Measurements from ENCODE around the gene UBE2E2.

The UBE2E2 gene

DNA sequence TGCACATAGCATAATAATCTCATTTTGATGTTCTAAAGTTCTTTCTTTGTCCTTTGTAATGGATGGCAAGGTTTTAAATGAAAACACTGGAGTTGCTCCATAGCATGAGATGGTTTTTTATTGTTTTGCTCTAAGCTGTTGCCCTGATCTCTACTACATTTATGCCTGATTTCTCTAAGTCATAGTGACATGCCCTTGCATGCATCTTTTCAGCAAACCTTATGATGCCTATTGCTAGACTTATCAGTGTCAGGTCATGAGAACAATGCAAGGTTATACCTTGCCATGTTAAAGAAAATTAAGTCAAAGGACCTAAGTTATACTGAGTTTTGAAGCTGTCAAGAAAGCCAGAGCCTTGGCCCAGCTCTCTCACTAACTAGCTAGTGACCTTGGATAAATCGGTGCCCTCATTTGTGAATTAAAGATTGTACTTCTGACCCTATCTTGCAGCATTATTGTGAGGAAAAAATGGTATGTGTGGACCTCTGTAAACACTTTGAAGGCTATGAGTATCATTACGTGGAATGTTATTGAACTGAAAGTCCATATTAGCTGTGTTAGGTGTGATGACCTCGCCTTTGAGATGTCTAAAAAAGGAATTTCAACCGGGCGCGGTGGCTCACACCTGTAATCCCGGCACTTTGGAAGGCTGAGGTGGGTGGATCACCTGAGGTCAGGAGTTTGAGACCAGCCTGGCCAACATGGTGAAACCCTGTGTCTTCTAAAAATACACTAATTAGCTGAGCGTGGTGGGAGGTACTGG is 346.2 kb downstream of the UBE2E2 start:
- DNase-seq, result no peak

DNA sequence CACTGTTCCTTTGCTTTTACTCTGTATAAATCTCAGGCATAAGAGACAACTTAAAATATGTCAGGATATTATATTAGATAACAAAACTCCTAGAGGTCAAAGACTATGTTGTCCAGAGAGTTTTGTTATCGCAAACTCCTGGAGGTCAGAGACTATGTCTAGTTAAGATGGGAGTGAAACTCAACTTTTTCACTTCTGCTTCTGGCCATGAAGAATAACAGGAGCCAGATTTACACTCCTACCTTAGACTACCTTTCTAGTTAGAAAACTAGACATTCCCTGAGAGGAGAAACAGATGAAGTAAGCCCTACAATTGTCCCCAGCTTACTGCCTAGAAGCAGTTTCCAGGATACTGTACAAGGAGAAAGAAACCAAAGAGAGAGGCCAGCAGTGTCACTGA is 347.3 kb downstream of the UBE2E2 start:
- no peak for DNase-seq

DNA sequence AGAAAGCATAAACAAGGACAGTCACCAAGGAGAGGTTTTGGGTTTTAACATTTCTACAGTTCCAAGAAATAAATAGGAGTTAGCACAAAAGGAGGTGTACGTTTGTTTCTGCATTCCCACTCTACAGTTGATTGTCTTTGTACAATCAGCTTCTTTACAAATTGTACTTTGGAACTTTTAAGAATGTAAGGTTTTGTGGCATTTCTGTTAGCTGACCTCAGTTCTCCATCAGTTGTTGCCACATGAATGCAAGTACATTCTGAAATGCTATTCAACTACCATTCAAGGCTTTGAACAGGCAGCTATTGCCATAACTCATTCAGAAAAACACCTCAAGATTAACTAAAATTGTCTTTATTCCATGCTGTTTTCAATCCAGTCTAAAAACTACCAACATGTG is 349.4 kb downstream of the UBE2E2 start:
- no peak for DNase-seq

DNA sequence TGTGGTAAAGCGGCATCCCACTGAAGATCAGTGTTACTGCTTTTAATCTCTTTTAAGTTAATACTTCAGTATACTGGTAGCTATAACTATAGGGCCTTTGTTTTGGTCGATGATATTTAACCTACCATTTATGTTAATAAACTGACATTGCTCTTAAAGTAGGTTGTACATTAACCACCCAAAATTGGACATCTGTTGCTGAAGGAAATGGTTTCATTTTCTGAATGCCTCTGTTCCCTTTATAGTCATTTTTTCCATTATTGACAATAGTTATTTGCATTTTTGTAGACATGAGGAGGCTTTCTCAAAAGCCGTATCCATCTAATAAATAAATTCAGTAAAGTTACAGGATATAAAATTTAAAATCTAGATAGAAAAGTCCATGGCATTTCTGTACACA is 350.2 kb downstream of the UBE2E2 start:
- DNase-seq, result no peak

DNA sequence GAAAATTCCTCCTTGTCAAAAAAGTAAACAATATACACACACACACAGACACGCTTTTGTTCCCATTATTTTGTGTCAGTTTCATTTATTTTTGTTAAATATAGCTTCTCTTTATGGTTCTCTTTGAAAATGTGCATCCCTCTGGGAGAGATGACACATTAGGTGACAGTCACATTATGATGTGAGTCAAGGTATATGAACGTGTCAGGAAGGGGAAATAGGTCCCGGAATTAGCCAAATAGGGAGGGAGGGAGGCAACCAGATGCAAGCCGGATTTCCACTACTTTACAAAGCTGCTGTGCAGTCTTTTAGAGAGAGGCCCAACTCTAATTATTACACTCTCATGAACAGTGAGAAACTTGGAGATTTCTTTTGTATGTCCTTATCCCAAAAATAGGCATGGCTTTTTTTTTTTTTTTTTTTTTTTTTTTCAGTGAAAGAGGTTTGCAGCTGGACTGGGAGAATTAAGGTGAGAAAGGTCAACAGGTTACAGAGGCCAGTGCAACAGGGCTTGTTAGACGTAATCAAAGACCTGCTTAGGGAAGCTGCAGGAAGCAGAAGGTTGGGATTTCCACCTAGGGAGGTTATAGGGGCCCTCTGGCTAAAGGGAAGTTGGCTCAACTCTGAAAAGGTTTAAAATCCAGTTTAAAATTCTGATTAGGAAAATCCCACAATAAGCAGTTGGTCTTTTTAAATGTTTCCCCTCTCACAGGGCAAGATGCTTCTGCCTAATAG is 362.1 kb downstream of the UBE2E2 start:
- no peak for DNase-seq

DNA sequence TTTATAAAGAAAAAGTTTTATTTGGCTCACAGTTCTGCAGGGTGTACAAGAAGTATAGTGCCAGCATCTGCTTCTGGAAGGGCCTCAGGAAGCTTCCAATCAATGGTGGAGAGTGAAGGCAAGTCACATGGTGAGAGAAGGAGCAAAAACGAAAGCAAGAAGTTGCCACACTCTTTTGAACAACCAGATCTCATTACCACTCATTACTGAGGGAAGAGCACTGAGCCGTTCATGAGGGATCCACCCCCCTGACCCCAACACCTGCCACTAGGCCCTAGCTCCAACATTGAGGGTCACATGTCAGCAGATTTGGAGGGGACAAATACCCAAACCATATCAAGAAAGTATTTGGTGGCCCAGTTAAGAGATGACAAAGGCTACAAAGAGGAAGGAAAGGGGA is 363.4 kb downstream of the UBE2E2 start:
- no peak for DNase-seq

DNA sequence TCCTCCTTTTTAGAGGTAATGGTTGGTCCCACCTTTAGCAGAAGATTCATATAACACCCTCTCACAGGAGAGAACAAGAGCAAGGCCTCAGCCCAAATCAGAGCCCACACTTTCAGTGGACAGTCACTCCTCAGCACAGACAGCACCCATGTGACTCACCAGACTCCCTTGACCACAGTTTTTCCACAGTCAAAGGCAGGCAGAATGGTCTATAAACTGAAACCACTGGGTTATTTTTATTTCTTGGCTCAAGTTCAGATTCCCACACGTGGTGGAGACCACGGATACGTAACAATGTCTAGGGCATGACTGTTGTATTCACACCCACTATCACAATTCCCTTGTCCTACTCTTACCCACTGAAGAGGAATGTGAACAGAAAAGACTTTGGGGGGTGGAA is 364.8 kb downstream of the UBE2E2 start:
- no peak for DNase-seq

DNA sequence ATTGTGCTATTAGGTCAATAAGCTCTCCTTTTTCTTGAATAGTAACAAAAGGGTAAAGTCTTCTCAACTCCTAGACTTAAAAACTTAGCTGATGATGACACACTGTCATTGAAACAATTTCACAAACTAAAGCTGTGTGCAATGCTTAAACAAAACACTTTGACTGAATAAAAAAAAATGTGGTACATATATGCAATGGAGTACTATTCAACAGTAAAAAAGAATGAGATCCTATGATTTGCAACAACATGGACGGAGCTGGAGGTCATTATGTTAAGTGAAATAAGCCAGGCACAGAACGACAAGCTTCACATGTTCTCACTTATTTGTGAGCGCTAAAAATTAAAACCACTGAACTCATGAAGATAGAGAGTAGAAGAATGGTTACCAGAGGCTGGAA is 370.7 kb downstream of the UBE2E2 start:
- no peak for DNase-seq

DNA sequence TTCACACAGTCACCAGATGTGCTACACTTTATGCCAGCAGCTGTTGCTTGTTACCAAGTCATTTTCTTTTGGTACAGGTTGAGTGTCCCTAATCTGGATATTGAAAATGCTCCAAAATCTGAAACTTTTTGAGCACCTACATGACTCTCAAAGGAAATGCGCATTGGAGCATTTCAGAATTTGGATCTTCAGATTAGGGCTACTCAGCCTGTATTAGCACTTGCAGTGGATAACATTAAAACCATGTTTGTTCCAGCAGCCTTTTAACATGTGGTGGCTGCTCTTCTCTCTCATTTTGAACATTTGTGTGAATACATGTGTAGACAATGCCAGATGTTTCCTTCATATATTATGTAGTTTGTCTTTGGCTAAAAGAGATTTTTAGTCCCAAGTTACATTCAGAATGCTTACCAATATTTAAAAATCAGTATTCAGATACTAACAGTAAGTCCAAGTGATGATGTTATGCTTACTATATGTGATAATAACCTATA is 371.7 kb downstream of the UBE2E2 start:
- no peak for DNase-seq

DNA sequence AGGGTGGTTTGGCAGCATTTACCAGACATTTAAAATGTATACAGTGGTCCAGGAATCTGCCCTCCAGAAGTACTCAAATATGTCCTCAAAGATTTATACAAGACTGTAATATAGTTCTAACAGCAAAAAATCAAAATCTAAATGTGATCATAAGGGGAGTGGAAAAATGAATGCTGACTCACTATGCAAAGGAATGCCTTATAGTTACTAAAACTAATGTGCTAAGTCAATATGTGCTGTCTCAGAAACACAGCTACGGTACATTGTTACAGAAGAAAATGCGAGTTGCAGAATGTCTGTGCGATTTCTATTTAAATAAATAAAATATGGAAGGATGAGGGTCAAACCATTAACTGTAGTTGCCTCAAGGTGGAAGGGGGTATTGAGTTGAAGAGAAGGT is 372.6 kb downstream of the UBE2E2 start:
- no peak for DNase-seq

DNA sequence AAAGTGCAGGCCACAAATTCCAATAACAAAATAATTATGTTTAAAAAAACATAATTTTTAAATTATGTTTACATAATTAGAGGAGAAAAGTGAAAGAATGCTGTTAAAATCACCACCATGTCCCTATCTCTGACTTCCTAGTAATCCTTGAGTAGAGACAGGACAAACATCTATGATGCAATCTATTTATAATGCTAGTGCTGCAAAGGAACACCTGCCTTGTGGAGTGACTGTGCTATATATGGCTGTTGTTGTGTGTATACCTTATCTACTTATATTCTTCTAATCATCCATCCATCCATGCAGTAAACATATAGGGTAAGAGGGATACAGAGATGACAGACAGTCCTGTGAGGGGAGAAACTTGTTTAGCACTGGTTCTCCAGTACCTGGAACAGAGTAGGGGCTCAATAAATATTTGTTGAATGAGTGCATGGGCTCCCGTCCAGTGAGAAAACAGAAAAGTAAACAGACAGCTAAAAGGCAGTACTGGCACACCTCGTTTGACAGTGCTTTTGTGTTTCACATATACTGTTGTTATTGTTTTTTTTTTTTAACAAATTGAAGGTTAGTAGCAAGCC is 373.3 kb downstream of the UBE2E2 start:
- DNase-seq, result no peak

DNA sequence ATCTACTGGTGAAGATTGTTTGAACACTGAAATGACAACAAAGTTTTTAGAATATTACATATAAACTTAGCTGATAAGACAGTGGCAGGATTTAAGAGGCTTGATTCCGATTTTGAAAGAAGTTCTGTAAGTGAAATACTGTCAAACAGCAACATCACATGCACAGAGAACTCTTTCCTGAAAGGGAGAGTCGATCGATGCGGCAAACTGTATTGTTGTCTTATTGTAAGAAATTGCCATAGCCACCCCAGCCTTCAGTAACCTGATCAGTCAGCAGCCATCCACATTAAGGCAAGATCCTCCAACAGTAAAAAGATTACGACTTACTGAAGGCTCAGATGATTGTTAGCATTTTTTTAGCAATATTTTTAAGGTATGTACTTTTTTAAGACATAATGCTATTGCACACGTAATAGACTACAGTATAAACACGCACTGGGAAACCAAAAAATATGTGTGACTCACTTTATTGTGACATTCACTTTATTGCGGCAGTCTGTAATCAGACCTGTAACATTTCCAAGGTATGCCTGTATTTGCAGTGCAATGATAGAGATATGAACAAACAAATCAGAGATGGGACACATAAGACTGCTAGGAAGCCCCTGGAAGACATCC is 377.1 kb downstream of the UBE2E2 start:
- no peak for DNase-seq

DNA sequence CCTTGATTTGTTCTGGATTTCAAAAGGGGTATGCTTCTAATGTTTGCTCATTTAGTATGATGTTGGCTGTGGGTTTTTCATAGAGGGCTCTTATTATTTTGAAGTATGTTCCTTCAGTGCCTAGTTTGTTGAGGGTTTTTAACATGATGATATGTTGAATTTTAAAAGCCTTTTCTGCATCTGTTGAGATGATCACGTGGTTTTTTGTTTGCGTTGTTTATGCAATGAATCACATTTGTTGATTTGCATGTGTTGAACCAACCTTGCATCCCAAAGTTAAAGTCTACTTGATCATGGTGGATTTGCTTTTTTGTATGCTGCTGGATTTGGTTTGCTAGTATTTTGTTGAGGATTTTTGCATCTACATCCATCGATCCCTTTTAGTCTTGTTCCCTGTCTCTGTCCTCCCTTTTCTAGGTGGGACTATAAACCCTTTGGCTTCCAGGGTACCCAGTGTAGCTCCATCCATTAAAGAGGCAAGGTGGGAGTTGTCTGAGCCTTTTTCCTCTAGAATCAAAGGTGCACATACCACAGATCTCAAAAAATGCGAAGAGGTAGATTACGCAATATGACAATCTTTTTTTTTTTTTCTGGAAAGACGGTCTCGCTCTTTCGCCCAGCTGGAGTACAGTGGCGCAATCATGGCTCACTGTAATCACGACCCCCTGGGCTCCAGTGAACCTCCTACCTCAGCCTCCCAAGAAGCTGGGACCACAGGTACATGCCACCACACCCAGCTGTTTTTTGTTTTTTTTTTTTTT is 381.0 kb downstream of the UBE2E2 start:
- no peak for DNase-seq

DNA sequence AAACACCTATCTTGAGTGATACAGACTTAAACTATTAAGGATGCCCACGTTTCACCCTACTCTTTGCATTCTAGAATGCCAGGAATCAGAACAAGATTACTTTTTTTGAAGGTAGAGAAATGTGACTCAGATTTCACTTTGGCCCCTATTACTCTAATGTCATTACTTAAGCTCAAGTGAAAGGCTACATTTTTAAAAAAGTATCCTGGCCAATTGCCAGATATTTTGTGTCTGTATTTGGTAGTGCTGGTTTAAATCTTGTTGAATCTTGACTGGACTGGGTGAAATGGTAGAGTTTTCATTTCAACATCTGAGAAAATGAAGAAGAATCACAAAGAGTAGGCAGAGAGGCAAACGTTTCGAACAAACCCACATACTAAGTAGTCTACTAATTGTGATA is 384.4 kb downstream of the UBE2E2 start:
- no peak for DNase-seq

DNA sequence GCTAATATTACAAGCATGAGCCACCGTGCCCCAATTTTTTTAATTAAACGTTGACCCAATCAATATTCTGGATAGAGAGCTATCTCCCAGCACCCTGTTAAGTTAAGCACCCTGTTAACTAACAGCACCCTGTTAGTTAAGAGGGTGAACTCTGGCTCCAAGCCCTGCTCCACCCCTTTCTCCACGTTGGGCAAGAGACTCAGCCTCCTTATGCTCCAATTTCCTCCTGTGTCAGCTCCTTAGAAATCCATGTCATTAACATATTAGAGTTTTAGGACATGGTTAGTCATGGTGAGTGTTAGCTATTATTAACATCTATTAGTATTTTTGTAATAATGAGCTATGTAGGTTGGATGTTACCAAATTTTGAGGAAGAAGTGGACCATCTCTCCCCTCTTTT is 385.4 kb downstream of the UBE2E2 start:
- no peak for DNase-seq

DNA sequence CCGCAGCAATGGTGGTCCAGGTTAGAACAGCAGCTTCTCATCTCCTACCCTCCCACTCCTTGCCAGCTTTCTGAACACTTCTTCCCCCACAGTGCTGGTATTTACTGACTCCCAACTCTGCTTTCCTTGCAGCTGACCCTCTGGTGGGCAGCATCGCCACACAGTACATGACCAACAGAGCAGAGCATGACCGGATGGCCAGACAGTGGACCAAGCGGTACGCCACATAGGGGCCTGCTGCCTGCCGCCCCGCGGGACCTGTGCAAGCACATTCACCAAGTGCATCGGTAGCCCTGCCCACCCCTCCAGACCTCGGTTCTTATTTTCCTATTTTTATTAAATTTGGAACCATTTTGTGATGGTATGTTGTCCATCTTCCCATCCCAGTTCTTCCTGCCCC is 386.5 kb downstream of the UBE2E2 start:
- DNase-seq, result no peak

DNA sequence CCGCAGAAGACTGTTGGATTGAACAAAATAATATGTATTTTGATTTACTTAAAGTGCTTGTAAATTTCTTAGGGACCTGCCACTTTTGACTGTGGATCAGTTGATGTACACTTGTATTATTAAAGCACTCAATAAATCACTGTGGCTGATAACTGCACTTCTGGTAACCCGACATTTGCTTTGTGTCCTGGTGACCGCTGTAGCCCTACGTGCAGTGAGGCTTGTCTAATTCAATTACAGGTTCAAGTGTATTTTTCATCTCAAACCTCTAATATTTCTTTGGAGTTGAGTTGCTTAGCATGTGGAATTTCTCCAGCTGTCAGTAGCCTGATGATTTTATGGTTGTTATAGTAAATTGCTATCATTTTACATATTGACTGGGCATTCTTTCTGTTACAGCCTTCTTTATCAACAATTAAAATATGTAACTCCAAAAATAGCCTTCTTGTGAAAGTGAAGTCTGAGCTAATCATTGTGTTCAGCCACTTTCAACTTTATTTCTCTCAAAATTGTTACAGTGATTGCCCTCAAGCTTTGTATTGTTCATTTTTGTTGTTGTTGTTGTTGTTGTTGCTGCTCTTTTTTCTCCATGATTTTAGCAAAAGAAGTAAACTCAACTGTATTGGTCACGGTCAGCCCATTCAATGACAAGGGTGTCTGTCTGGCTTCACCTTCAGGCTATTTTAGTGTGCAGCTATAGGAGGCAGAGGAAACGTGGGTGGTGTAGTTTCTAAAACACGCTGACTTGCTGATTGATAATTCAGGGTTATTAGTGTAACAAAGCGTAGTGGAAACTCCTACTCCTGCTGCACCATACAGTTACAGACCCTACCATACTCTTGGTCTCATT is 387.5 kb downstream of the UBE2E2 start:
- no peak for DNase-seq

DNA sequence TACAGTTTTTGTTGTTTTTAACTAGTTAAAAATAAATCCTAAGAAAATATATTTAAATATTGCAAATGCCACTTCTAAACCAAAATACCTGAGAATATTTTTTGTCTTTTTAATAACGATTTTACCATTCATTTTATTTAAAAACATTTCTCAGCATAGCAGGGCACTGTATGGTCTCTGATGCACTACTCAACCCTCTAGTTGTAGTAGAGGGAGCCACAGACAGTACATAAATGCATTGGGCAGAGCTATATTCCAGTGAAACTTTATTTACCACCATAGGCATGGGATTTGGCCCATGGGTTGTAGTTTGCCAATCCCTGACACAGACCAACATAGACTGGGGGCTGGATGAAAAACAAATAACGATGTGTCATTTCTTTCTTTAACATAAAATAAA is 388.2 kb downstream of the UBE2E2 start:
- no peak for DNase-seq

DNA sequence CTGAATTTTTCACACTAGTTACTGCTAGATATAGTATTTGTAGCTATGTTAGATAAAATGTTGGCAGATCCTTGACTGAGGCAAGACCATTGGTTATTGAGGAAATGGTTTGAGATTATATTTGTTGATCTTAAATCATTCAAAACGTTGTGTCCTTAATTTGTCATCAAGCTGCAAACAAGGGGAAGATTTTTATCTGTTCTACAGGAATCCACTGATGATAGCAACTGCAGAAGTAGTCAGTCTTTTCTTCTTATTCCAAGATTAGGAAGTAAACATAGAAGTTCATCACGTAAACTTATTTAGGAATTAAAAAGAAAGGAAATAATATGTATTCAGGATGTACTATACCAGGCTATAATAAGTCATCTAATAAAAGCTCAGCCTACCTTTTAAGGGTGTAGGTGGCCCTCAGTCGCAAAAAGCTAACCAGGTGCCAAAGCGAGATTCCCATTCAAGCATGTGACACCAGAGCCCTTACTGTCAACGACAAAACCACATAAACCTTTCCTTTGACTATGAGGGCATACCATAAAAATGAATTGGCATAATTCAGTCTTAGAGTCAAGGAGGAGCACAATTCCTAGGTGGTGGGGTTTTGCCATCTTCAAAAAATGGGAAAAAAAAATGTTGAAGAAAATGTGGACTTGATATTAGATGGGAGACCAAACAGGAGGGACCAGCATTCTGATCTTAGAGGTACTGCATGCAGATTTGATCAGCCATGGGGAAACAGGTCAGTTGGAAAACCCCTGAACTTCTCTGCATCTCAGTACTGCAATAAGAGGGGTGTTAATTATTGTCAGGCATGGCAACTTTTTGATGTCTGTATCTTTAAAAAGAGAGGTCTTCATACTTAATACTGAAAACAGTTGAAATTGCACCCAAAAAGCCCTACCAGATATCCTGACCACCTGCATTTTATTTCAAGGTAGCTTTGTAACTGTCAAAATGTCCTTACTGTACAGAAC is 390.1 kb downstream of the UBE2E2 start:
- no peak for DNase-seq

DNA sequence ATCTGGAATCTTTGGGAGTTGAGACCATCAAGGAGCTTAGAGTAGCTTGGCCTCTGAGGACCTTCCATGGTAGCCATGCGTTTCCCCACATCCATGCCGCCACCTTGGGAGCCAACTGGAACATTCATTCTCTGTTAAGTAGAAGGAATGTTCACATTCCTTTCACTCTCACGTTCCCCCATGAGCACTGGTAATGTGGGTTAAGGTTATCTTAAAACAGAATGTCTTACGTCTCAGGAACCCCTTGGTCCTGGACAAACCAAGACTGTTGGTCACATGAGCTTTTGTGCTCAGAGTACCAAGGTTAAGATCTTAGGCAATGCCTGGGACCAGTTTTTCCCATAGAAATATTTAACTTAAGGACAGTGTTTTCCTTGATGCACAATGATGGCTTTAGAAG is 390.9 kb downstream of the UBE2E2 start:
- DNase-seq, result no peak

Data from activated T-cell treated with anti-CD3 and anti-CD28 coated beads, Interleukin-2, amount 50 U/mL, for 1 hour (primary cell).